RCC 7860 (cell line): Measurements from ENCODE around the gene ANKHD1.

Experiments used
- DNase-seq: peaks from one replicate; pipeline ENCODE4 v3.0.0-alpha.2; 2015; ENCODE audit warnings: low spot score
- FAIRE-seq: peaks from 2 replicates; lab custom pipeline; 2012; peaks lifted over from hg19 to GRCh38; lab: Jason Lieb, UNC

ANKHD1 gene

GRCh38 chr5:140557136-140557805 is 155.6 kb downstream of the ANKHD1 start, which contains the start of gene SRA1:
Gene SRA1, minus strand, starts transcription at chr5:140557473. Its CDS starts 21 bp downstream, at chr5:140557452.
- DNase-seq (peak; percentile 76), FAIRE-seq (no peak)

- FAIRE-seq (no peak), DNase-seq (no peak)
These were observed 156.3 kb downstream of the ANKHD1 start for GRCh38 chr5:140557965-140558364.

GRCh38 chr5:140558542-140558941 is 156.9 kb downstream of the ANKHD1 start:
- DNase-seq: no peak
- FAIRE-seq: no peak

- FAIRE-seq (no peak), DNase-seq (no peak)
These were observed 158.6 kb downstream of the ANKHD1 start for GRCh38 chr5:140560227-140560626.

DNA sequence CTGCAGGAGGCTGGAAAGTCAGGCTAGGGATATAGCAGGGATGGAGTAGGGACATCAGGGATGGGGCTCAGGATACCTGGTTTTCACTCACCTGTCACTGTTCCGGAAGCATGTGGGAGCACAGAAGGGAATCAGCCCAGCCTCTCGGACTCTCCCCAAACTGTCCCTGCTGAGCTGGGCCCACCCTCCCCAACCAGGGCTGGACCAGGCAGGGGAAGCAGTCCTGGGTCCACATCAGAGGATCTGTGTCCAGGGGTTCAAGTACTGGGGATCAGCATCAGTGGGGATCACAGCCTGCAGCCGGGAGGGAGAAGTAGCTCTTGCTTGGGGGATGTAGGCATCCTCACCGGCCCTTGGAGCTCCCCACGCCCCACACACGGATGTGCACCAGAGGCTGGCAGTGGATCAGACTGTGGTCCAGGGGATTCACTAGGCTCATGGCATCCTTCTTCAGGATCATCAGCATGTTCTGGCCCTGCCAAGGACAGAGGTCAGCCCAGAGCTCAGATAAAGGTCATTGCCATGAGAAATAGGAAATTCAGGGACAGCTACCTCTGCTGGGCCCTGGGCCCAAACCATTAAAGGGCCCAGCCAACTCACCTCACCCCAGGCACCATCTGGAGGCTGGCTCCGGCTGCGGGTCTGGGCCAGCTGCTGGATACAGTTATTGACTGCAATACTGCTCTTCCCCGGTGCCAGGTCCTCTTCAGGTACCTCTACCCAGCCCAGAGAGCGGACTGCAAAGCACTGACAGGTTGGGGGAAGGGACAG is 160.3 kb downstream of the ANKHD1 start:
- no peak for DNase-seq

DNA sequence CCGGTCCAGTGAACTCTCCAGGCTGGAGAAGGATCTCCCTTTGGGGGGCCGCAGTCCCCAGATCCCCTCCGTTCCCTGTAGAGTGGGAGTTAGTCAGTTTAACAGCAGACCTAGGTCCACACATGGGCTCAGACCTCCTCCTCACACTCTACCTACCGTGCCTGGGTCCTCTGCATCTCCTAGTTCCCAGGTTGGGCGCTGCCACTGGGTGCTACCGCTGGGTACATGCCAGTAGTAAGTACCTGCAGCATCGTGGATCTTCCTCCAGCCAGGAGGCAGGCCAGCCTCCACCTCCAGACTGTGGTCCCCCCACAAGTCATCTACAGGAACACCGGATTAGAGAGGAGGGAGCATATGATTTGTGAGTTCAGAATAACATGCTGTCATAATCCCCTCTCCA is 162.0 kb downstream of the ANKHD1 start:
- FAIRE-seq: no peak
- no peak for DNase-seq

More for the DNA sequence above, 160.3 kb downstream of the ANKHD1 start:
- FAIRE-seq: no peak

GRCh38 chr5:140564196-140565023 is 162.8 kb downstream of the ANKHD1 start, which contains the start of the genes APBB3 and SLC35A4:
Gene APBB3, minus strand, starts transcription at chr5:140564598. Its CDS starts 353 bp downstream, at chr5:140564245.
Gene SLC35A4, plus strand, starts transcription at chr5:140564828. Its CDS starts 2,342 bp downstream, at chr5:140567170.
- DNase-seq (peak; percentile 93), FAIRE-seq (peak; percentile 62)

- no peak for FAIRE-seq
- DNase-seq: no peak
These were observed 163.6 kb downstream of the ANKHD1 start for GRCh38 chr5:140565024-140565779.

- no peak for FAIRE-seq
- no peak for DNase-seq
These were observed 164.1 kb downstream of the ANKHD1 start for GRCh38 chr5:140565780-140566095.

- FAIRE-seq (no peak), DNase-seq (no peak)
These were observed 165.0 kb downstream of the ANKHD1 start for GRCh38 chr5:140566665-140567064.

DNA sequence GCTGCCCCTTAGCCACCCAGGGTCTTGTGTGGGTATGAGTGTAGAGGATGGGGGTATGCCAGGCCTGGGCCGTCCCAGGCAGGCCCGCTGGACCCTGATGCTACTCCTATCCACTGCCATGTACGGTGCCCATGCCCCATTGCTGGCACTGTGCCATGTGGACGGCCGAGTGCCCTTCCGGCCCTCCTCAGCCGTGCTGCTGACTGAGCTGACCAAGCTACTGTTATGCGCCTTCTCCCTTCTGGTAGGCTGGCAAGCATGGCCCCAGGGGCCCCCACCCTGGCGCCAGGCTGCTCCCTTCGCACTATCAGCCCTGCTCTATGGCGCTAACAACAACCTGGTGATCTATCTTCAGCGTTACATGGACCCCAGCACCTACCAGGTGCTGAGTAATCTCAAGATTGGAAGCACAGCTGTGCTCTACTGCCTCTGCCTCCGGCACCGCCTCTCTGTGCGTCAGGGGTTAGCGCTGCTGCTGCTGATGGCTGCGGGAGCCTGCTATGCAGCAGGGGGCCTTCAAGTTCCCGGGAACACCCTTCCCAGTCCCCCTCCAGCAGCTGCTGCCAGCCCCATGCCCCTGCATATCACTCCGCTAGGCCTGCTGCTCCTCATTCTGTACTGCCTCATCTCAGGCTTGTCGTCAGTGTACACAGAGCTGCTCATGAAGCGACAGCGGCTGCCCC is 165.6 kb downstream of the ANKHD1 start:
- DNase-seq: no peak
- FAIRE-seq: no peak

DNA sequence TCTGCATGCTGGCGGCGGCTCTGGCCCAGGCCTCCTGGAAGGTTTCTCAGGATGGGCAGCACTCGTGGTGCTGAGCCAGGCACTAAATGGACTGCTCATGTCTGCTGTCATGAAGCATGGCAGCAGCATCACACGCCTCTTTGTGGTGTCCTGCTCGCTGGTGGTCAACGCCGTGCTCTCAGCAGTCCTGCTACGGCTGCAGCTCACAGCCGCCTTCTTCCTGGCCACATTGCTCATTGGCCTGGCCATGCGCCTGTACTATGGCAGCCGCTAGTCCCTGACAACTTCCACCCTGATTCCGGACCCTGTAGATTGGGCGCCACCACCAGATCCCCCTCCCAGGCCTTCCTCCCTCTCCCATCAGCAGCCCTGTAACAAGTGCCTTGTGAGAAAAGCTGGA is 166.2 kb downstream of the ANKHD1 start:
- FAIRE-seq (no peak), DNase-seq (no peak)

DNA sequence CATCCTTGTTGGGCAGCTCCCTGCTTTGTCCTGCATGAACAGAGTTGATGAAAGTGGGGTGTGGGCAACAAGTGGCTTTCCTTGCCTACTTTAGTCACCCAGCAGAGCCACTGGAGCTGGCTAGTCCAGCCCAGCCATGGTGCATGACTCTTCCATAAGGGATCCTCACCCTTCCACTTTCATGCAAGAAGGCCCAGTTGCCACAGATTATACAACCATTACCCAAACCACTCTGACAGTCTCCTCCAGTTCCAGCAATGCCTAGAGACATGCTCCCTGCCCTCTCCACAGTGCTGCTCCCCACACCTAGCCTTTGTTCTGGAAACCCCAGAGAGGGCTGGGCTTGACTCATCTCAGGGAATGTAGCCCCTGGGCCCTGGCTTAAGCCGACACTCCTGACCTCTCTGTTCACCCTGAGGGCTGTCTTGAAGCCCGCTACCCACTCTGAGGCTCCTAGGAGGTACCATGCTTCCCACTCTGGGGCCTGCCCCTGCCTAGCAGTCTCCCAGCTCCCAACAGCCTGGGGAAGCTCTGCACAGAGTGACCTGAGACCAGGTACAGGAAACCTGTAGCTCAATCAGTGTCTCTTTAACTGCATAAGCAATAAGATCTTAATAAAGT is 166.9 kb downstream of the ANKHD1 start:
- no peak for FAIRE-seq
- no peak for DNase-seq

DNA sequence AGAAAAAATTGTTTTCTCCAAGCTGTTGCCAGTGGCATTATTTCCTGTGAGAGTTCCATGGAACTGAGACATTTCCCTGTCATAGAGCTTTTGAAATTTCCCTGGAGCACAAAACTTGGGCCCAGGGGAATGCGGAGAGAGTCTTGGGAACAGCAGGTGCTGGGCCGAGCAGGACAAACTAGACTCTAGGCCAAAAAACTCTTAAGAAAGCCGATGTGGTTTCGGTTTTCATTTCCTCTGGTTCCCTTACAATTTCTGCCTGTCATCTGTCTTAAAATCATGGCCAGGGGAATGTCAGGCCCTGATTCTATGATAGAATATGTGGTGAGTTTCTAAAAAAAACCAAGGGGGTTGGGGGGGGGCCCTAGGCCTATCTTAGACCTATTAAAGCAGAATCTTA is 167.6 kb downstream of the ANKHD1 start:
- FAIRE-seq (no peak), DNase-seq (no peak)

GRCh38 chr5:140570058-140570457 is 168.4 kb downstream of the ANKHD1 start:
- DNase-seq: no peak

GRCh38 chr5:140570488-140570887 is 168.9 kb downstream of the ANKHD1 start:
- FAIRE-seq: no peak
- DNase-seq: no peak

More at GRCh38 chr5:140570058-140570457, 168.4 kb downstream of the ANKHD1 start:
- FAIRE-seq: no peak

DNA sequence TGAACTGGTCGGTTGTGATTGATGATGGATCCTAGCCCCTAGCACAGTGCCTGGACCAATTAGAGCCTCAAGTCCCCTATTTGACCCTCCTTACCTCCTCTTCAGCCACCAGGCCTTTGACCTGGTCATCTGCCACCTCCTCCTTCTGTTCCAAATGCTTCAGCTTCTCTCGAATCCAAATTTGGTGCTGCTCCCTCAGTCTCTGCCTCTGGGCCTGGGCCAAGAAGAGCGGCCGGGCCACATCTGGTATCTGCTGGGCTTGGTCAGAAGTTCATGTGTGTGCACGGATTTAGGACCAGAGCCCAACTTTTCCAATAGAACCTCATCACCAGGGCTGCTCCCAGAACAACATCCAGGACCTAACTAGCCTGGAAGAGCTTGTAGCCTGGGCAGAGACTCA is 169.5 kb downstream of the ANKHD1 start:
- FAIRE-seq (no peak), DNase-seq (no peak)

DNA sequence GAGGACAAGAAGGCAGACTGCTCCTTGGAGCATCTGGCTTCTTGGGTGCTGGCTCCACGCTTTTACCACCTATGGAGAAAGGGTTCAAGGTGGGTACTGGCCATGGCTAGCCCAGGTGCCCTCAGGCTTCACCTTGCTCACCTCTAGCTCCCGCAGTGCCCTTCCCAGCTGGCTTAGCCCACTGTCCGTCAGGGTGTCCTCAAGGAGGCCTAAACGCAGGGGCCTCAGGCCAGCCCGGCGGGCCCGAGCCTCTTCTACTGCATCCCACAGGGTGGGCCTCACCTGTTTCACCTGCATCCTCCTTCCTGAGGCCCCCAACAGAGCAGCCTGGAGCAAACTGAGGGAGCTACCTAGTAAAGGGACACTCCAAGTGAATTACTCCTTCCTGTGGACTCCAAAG is 172.1 kb downstream of the ANKHD1 start:
- no peak for FAIRE-seq
- DNase-seq: no peak

DNA sequence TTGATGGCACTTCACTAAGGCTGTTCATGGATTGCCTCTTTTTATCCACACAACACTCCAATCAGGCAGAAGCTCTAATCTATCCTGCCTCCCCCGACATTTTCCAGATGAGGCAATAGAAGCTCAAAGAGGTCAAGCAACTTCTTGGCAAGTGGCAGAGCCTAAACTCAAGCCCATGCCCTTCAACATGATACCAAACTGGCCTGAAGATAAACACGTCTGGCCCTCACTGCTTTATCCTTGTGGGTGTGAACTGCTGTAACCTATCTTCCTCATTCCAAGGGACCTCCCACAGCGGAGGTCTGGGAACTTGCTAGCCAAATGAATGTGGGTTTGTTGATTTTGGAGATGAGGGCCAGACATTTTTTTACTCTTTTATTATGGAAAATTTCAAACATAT is 172.5 kb downstream of the ANKHD1 start:
- DNase-seq: no peak
- FAIRE-seq: no peak

DNA sequence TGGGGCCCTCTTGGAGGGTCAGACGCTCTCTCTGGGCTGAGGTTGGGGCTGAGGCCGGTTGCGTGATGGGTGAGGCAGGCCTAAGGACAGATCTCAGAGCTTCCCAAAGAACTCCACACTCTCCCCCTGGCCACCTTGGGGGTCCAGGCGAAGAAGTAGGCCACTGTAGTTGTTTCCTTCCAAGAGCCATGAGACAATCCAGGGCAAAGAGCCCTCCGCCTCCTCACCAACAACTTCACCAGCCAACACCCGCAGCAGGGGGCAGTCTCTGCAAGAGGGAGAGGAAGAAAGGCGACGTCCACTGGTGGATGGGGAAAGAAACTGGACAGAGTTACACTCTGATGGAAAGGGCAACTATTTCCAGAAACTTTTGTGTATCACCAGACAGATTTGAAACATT is 173.7 kb downstream of the ANKHD1 start:
- FAIRE-seq (no peak), DNase-seq (no peak)
